ENCODE results near the gene TSC1. TPM values are rescaled to one million over a fixed set of nuclear protein-coding genes. Genes with fewer than 3 reads are reported as not detected.

Gene TSC1
- total RNA-seq, 1 donor from 2014 or later, result 20.8 TPM

DNA sequence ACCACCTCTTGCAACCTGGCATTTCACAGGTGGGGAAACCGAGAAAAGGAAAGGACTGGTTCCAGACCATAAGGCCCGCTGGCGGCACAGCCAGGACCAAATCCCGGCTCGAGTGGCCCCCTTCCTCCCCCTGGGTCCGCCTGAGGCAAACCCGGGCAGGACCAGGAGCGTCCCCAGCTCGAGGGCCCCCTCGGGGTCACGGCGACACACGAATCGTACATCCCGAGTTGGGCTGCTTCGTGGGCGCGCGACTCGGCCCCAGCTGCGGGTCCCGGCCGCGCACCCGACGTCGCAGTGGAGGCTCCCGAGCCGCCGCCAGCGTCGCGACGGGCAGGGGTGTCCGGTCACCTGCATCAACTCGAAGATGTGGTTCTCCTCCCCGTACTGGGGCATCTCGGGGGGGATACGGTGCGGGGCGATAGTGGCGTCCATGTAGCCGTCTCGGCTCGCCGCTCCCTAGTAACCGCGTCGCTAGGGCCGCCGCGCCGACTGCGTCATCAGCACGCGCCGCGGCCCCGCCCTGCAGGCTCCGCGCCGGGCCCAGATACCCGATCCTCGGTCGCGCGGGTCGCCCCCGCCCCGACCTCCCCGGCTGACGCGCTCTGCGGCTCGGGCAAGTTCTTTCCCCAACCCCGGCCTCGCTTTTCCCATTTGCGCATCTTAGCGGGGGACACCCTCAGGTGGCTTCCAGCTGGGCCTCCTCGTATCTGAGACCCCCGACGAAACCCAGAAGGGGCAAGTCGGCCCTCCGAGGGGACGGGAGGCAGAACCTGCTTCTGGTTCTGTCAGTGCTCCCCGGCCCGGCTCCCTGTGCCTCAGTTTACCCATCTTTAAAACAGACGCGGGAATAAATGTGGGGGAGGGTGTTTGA lies 66.4 kb downstream of the TSC1 start, which contains the start of gene AK8:
Gene AK8, minus strand, starts transcription at position 461 of the 871 bp plus-strand sequence. Its CDS starts 29 bp downstream, at position 432.
- DNase-seq (ENCODE audit: low read depth), result no peak
- no peak for FAIRE-seq
- peak within 1 kb of the TSS; percentile 93 for H3K4me3 ChIP-seq (ENCODE audit: low read depth, low read length)

DNA sequence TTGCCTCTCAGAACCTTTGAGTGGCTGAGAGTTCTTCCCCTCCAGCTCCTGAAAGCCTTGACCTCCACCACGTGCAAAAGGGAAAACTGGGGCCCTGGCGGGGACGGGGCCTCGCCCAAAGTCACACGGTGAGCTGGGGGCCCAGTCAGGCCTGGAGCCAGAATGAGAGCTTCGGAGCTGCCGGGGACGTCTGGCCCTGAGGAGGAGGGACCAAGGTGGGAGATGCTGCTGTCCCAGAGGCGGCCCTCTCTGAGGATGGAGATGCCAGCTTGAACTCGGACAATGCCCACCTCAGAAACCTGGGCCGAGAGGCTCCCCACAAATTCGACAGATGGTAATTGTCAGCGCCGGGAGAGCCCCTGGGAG lies 67.0 kb downstream of the TSC1 start:
- TF ChIP-seq, protein P1, sequence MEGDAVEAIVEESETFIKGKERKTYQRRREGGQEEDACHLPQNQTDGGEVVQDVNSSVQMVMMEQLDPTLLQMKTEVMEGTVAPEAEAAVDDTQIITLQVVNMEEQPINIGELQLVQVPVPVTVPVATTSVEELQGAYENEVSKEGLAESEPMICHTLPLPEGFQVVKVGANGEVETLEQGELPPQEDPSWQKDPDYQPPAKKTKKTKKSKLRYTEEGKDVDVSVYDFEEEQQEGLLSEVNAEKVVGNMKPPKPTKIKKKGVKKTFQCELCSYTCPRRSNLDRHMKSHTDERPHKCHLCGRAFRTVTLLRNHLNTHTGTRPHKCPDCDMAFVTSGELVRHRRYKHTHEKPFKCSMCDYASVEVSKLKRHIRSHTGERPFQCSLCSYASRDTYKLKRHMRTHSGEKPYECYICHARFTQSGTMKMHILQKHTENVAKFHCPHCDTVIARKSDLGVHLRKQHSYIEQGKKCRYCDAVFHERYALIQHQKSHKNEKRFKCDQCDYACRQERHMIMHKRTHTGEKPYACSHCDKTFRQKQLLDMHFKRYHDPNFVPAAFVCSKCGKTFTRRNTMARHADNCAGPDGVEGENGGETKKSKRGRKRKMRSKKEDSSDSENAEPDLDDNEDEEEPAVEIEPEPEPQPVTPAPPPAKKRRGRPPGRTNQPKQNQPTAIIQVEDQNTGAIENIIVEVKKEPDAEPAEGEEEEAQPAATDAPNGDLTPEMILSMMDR (IDR thresholded peaks at IDR 0.05; ENCODE audit: insufficient read depth, low read length, severe bottlenecking), result no peak
- Histone ChIP-seq H3K27me3 (ENCODE audit: control insufficient read depth, insufficient read depth, low read length) (no peaks in the 10 kb centered on the region), H3K4me3 (ENCODE audit: low read depth, low read length) (peak overlapping the region; percentile 93), H3K36me3 (ENCODE audit: control insufficient read depth, insufficient read depth, low read length) (no peaks in the 10 kb centered on the region)
- no peak for FAIRE-seq
- no peak for DNase-seq (ENCODE audit: low read depth)

More for the DNA sequence above, 66.4 kb downstream of the TSC1 start, which contains the start of gene AK8:
- Histone ChIP-seq H3K36me3 (ENCODE audit: control insufficient read depth, insufficient read depth, low read length) (no peaks in the 10 kb centered on the region), H3K27me3 (ENCODE audit: control insufficient read depth, insufficient read depth, low read length) (no peaks in the 10 kb centered on the region)
- TF ChIP-seq, protein P1 (IDR thresholded peaks at IDR 0.05; ENCODE audit: insufficient read depth, low read length, severe bottlenecking), result no peak

DNA sequence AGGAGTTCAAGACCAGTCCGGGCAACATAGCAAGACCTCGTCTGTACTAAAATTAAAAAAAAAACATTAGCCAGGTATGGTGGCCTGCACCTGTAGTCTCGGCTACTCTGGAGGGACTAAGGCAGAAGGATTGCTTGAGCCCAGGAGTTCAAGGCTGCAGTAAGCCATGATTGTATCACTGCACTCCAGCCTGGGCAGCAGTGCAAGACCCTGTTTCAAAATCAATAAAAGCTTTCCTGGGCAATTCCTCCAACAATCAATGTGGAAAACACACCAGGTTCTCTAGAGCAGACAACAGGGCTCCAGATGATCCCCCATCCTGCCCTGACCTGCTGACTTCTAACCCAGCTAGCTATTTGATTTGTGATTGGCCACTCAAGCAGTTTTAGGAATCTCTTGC lies 67.6 kb downstream of the TSC1 start:
- TF ChIP-seq, protein P1 (IDR thresholded peaks at IDR 0.05; ENCODE audit: insufficient read depth, low read length, severe bottlenecking), result no peak
- DNase-seq (ENCODE audit: low read depth), result no peak
- H3K36me3 ChIP-seq (ENCODE audit: control insufficient read depth, insufficient read depth, low read length), result no peaks in the 10 kb centered on the region
- no peak for FAIRE-seq
- H3K27me3 ChIP-seq (ENCODE audit: control insufficient read depth, insufficient read depth, low read length), result no peaks in the 10 kb centered on the region
- H3K4me3 ChIP-seq (ENCODE audit: low read depth, low read length), result no peak overlapping the region

DNA sequence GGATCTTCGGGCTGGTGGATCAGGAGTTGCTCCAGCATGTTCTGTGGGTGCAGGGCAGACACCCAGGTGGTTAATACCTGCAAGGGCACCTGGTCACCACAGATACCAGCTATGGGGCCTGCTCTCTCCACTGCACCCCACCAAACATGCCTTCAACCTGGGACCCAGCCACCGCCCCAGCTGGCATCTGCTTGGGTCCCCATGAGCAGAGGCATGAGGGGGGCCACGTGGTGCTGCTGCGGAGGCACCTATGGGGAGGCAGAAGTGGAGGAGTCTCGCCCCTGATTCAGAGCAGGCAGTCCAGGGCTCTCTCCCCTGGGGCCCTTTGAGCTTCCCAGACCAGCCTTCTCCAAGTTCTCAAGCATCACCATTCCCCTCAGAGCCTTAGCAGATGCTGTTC lies 69.3 kb downstream of the TSC1 start:
- TF ChIP-seq, protein P1 (IDR thresholded peaks at IDR 0.05; ENCODE audit: insufficient read depth, low read length, severe bottlenecking), result no peak
- Histone ChIP-seq H3K36me3 (ENCODE audit: control insufficient read depth, insufficient read depth, low read length) (no peaks in the 10 kb centered on the region), H3K27me3 (ENCODE audit: control insufficient read depth, insufficient read depth, low read length) (no peaks in the 10 kb centered on the region), H3K4me3 (ENCODE audit: low read depth, low read length) (no peak overlapping the region)
- FAIRE-seq (no peak), DNase-seq (ENCODE audit: low read depth) (no peak)

DNA sequence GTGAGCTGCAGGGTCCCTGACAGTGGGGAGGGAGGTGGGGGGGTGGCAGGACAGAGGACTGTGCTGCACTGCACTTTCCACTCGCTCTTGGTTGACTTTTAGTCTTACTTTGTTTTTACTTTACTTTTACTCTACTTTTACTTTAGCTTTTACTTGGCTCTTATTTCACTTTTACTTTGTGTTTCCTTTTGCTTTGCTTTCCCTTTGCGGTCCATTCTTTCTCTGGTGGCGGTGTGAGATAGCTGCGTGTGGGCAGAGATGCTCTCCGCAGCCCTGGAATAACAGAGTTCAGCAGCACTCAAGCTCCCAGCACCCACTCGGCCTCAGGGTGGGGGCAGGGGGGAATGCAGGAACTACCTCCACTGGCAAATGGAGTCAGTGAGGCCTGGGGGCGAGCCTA lies 71.0 kb downstream of the TSC1 start:
- no peak for FAIRE-seq
- H3K27me3 ChIP-seq (ENCODE audit: control insufficient read depth, insufficient read depth, low read length), result no peaks in the 10 kb centered on the region
- no peaks in the 10 kb centered on the region for H3K36me3 ChIP-seq (ENCODE audit: control insufficient read depth, insufficient read depth, low read length)
- no peak overlapping the region for H3K4me3 ChIP-seq (ENCODE audit: low read depth, low read length)
- TF ChIP-seq, protein P1 (IDR thresholded peaks at IDR 0.05; ENCODE audit: insufficient read depth, low read length, severe bottlenecking), result no peak
- no peak for DNase-seq (ENCODE audit: low read depth)

Measured in bronchial epithelial cell (primary cell).